HG03460 (cell line): ENCODE results near the gene RGS9BP.
"Not testable (repeated sequence)": the region's sequence is repeated elsewhere in the genome, so short reads cannot be mapped to it uniquely, and the experiment has no call there.

Source experiments
- ATAC-seq: cut with Tn5 transposase; IDR thresholded peaks from one replicate; pipeline ENCODE4 v1.9.1; 2021; ENCODE audit not compliant: unreplicated experiment

RGS9BP gene

GRCh38 chr19:32671883-32672593, 3.6 kb upstream of the RGS9BP start:
- no peak for ATAC-seq

GRCh38 chr19:32672841-32673240, 2.8 kb upstream of the RGS9BP start:
- no peak for ATAC-seq

GRCh38 chr19:32673573-32673972, 2.1 kb upstream of the RGS9BP start:
- ATAC-seq: no peak

GRCh38 chr19:32674153-32674930, 1.3 kb upstream of the RGS9BP start:
- ATAC-seq: no peak

GRCh38 chr19:32674931-32675719, 523 bp upstream of the RGS9BP start, which contains the start of gene ANKRD27:
Gene ANKRD27 (minus strand): TSS chr19:32675180. CDS start chr19:32659015, 16,165 bp downstream.
- peak; percentile 96 for ATAC-seq

GRCh38 chr19:32676186-32676894, 692 bp downstream of the RGS9BP start:
- no peak for ATAC-seq

GRCh38 chr19:32676895-32677359, 1.3 kb downstream of the RGS9BP start:
- ATAC-seq: no peak

GRCh38 chr19:32677657-32678056, 2.0 kb downstream of the RGS9BP start:
- ATAC-seq: no peak

- no peak for ATAC-seq
Measured at GRCh38 chr19:32680986-32681385, 5.3 kb downstream of the RGS9BP start.

GRCh38 chr19:32682317-32682716, 6.7 kb downstream of the RGS9BP start:
- no peak for ATAC-seq

- ATAC-seq: no peak
Measured at GRCh38 chr19:32686847-32687475, 11.3 kb downstream of the RGS9BP start.

GRCh38 chr19:32687681-32688080, 12.0 kb downstream of the RGS9BP start:
- ATAC-seq: no peak

GRCh38 chr19:32688311-32688710, 12.7 kb downstream of the RGS9BP start:
- ATAC-seq: no peak

GRCh38 chr19:32691291-32691951, 15.8 kb downstream of the RGS9BP start, which contains the start of gene NUDT19:
Gene NUDT19 (plus strand): TSS chr19:32691821. CDS start chr19:32691961, 140 bp downstream.
- peak; percentile 80 for ATAC-seq

- ATAC-seq: peak; percentile 56
Measured at GRCh38 chr19:32691952-32692726, 16.5 kb downstream of the RGS9BP start.

GRCh38 chr19:32692727-32693061, 17.0 kb downstream of the RGS9BP start:
- ATAC-seq: no peak

- not testable (repeated sequence) for ATAC-seq
Measured at GRCh38 chr19:32693151-32694108, 17.8 kb downstream of the RGS9BP start.

- not testable (repeated sequence) for ATAC-seq
Measured at GRCh38 chr19:32694316-32694715, 18.7 kb downstream of the RGS9BP start.
